ENCODE results near the gene CLOCK.
A peak's percentile ranks its signal among the peaks of the same experiment; 100 is the strongest.

CLOCK gene

DNA sequence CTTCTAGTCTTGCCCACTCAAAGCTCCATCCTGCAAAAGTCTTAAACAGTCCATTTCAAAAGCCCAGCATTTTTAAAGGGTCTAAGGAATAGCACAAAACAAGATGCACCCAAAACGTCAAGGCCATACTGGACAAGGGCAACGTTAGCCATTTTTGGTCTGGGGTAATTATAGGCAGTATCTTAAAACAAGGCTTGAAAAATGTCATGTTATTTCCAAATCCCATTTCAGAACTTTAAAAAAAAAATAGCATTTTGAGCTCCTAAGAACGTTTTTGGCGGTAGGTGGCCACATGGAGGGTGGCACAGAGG is 151.5 kb downstream of the CLOCK start:
- in situ Hi-C loops (cut with HindIII; ENCODE audit: low sequenced_read_pairs), result no loop called here
- DNase-seq (ENCODE audit: low read depth, low spot score), result no peak
- TF ChIP-seq, protein P1, sequence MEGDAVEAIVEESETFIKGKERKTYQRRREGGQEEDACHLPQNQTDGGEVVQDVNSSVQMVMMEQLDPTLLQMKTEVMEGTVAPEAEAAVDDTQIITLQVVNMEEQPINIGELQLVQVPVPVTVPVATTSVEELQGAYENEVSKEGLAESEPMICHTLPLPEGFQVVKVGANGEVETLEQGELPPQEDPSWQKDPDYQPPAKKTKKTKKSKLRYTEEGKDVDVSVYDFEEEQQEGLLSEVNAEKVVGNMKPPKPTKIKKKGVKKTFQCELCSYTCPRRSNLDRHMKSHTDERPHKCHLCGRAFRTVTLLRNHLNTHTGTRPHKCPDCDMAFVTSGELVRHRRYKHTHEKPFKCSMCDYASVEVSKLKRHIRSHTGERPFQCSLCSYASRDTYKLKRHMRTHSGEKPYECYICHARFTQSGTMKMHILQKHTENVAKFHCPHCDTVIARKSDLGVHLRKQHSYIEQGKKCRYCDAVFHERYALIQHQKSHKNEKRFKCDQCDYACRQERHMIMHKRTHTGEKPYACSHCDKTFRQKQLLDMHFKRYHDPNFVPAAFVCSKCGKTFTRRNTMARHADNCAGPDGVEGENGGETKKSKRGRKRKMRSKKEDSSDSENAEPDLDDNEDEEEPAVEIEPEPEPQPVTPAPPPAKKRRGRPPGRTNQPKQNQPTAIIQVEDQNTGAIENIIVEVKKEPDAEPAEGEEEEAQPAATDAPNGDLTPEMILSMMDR (IDR thresholded peaks at IDR 0.05; ENCODE audit: low read depth, low read length), result no peak
- peak overlapping the region; percentile 61 for H3K4me3 ChIP-seq (ENCODE audit: low read depth, low read length)

DNA sequence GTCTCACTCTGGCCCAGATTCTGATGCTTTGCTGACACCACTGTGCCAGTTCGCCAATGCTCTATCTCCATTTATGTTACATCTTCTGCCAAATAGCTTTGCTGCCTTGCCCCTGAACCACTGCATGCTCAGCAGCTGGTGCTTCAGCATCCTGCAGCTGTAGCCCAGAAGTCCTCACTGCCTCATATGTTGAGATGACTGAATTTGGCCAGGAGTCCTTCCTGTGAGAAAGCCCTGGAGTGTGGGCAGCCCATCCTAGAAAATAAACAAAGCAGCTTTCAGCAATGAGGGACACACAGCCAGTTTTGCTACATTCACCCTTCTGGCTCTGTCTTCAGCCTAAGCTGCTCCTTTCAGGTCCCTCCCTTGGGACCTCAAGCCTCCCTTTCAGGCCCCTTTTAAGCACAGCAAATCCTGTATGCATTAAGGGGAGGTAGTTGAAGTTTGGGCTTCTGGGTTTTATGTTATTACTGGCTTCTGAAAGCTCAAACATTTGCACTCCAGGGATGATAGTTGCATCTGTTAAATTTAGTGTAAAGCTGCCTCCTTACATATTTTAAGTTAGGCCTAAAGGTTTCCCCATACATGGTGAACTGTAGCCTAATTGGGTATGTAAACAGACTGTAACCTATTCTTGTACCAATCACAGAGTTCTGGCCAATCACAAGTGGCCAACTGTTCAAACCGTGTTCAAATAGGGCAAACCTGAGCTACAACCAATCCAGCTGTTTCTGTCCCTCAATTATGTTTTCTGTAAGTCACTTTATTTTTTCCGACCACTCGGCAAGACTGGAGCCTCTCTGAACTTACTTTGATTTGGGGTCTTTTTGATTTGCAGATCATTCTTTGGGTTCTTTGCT is 153.0 kb downstream of the CLOCK start:
- TF ChIP-seq, protein P1 (IDR thresholded peaks at IDR 0.05; ENCODE audit: low read depth, low read length), result no peak
- in situ Hi-C loops (cut with HindIII; ENCODE audit: low sequenced_read_pairs), result no loop called here
- DNase-seq (ENCODE audit: low read depth, low spot score), result no peak
- H3K4me3 ChIP-seq (ENCODE audit: low read depth, low read length), result no peak overlapping the region

- no peak for DNase-seq (ENCODE audit: low read depth, low spot score)
- in situ Hi-C loops (cut with HindIII; ENCODE audit: low sequenced_read_pairs), result no loop called here
- H3K4me3 ChIP-seq (ENCODE audit: low read depth, low read length), result no peak overlapping the region
- TF ChIP-seq, protein P1 (IDR thresholded peaks at IDR 0.05; ENCODE audit: low read depth, low read length), result no peak
Measured at GRCh38 chr4:55386840-55387239, 159.9 kb downstream of the CLOCK start.

DNA sequence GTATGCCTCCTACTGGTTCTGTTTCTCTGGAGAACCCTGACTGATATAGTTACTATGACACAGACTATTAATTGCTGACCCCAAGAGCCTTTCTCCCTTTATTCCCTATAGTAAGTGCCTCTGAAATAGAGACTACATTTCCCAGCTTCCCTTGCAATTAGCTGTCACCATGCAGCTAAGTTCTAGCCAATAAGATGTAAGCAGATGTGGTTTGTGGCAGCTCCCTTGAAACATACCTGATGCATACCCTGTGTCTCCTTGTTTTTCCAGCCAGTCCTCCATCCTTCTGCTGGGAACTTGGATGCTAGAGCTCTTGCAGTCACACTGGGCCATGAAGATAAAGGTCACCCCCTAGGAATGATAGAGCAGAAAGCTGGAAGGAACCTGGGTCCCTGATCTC is 160.6 kb downstream of the CLOCK start:
- no peak overlapping the region for H3K4me3 ChIP-seq (ENCODE audit: low read depth, low read length)
- DNase-seq (ENCODE audit: low read depth, low spot score), result no peak
- TF ChIP-seq, protein P1 (IDR thresholded peaks at IDR 0.05; ENCODE audit: low read depth, low read length), result no peak
- in situ Hi-C loops (cut with HindIII; ENCODE audit: low sequenced_read_pairs), result no loop called here

DNA sequence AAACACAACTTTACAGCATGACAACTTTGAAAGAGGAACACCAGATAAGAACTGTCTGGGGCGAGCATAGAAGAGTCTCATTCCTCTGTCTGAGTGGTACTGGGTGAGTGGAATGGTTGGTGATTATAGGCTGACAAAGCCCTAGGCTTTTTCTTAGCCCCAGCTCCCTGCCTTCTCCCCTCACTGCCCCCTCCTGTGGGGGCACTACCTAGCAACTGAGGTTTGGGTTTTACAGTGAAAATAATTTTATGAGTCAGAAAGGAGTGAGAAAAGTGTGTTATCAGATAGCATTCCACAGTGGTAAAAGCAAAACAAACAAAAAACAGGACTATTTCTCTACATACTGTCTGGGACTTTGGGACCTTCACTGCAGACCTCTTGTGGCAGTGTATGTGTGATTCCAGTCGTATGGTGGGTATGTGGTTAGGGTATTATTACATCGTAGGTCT is 161.5 kb downstream of the CLOCK start:
- DNase-seq (ENCODE audit: low read depth, low spot score), result no peak
- H3K4me3 ChIP-seq (ENCODE audit: low read depth, low read length), result no peak overlapping the region
- TF ChIP-seq, protein P1 (IDR thresholded peaks at IDR 0.05; ENCODE audit: low read depth, low read length), result no peak
- in situ Hi-C loops (cut with HindIII; ENCODE audit: low sequenced_read_pairs), result no loop called here

GRCh38 chr4:55382488-55383003 is 164.2 kb downstream of the CLOCK start:
- no peak overlapping the region for H3K4me3 ChIP-seq (ENCODE audit: low read depth, low read length)
- TF ChIP-seq, protein P1 (IDR thresholded peaks at IDR 0.05; ENCODE audit: low read depth, low read length), result no peak
- in situ Hi-C loops (cut with HindIII; ENCODE audit: low sequenced_read_pairs), result no loop called here
- DNase-seq (ENCODE audit: low read depth, low spot score), result no peak

All from astrocyte of the spinal cord (primary cell).